ENCODE data around the gene GPR158. TPM values are rescaled to one million over a fixed set of nuclear protein-coding genes. Genes with fewer than 3 reads are reported as not detected.

Gene GPR158
- total and polyA plus RNA-seq, 7 donors: 0.01 to 0.19 (median 0.06) TPM; not detected in 4

DNA sequence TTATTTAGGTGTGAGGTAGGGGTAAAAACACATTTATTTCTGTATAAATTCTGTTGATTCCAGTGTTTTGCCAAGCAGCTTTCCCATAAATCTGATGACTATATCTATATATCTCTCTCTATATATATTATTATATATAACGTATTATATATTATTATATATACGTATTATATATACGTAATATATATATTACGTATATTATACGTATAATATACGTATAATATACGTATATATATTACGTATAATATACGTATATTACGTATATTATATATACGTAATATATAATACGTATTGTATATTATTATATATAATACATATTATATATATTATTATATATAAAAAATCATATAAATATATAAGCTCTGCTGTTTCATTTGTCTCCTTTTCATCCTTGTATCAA is 163.5 kb downstream of the GPR158 start:
- DNase-seq (no peak), ATAC-seq (no peak)
- 93 to 96% (median 94%) methylated on average over 12 of the region's 12 CpGs for WGBS, 3 donors
- Histone ChIP-seq H3K27ac (no peak overlapping the region), H3K4me1 (no peaks in the 10 kb centered on the region), H3K4me3 (no peak overlapping the region), H3K27me3 (ENCODE audit: insufficient read depth in 3 of 3, low read length in 2 of 3) (no peaks in the 10 kb centered on the region), H3K36me3 (ENCODE audit: insufficient read depth in 1 of 2, low read depth in 1 of 2) (no peaks in the 10 kb centered on the region), H3K9me3 (no peaks in the 10 kb centered on the region)
- intact Hi-C loops (cut with DNase I): no loop called here
- TF ChIP-seq CTCF (IDR thresholded peaks at IDR 0.05): no peak

DNA sequence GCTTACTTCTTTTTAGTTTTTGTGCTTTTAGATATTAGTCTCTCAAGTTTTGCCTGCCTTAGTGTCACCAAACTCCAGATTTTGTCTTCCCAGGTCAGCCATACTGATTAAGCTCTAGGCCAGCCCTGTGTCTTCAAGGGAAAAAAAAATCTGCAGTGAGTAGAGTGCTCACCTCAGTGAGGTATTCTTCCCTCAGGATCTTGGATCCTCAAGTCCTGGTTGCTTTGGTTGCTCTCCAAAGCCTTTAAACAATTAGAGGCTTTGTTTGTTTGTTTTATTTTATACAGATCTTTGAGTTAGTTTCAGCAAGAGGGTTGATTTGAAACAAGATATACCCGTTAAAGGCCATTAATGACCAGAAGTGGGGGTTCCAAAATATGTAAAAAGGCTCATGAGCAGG is 165.2 kb downstream of the GPR158 start:
- Histone ChIP-seq H3K4me1 (no peaks in the 10 kb centered on the region), H3K27me3 (ENCODE audit: insufficient read depth in 3 of 3, low read length in 2 of 3) (no peaks in the 10 kb centered on the region), H3K36me3 (ENCODE audit: insufficient read depth in 1 of 2, low read depth in 1 of 2) (no peaks in the 10 kb centered on the region), H3K27ac (no peak overlapping the region), H3K9me3 (no peaks in the 10 kb centered on the region), H3K4me3 (no peak overlapping the region)
- no peak for DNase-seq
- intact Hi-C loops (cut with DNase I): no loop called here
- no peak for TF ChIP-seq CTCF (IDR thresholded peaks at IDR 0.05)
- 52 to 55% (median 54%) methylated on average over 1 of the region's 1 CpG for WGBS, 3 donors
- ATAC-seq: no peak

DNA sequence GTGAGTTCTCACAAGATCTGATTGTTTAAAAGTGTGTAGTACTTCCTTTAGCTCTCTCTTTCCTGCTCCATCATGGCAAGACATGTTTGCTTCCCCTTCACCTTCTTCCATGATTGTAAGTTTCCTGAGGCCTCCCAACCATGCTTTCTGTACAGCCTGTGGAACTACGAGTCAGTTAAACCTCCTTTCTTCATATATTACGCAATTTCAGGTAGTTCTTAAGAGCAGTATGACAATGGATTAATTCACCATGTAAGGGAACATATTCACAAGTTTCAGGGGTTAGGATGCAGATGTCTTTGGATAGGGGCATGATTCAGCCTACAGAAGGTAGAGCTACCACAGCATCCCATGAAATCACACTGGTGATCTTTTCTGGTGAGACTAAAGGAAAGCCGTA is 174.7 kb downstream of the GPR158 start:
- intact Hi-C loops (cut with DNase I): no loop called here
- ATAC-seq: no peak

DNA sequence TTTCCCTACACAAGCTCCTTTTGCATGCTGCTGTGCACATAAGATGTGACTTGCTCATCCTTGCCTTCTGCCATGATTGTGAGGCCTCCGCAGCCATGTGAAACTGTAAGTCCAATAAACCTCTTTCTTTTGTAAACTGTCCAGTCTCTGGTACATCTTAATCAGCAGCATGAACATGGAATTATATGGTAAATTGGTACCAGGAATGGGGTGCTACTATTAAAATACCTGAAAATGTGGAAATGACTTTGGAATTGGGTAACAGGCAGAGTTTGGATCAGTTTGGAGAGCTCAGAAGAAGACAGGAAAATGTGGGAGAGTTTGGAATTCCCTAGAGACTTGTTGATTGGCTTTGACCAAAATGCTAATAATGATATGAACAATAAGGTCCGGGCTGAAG is 181.8 kb downstream of the GPR158 start:
- TF ChIP-seq CTCF (IDR thresholded peaks at IDR 0.05): no peak
- ATAC-seq (no peak), DNase-seq (no peak)
- no peak overlapping the region for H3K4me3 ChIP-seq
- H3K36me3 ChIP-seq (ENCODE audit: insufficient read depth in 1 of 2, low read depth in 1 of 2): no peaks in the 10 kb centered on the region
- no peak overlapping the region for H3K27ac ChIP-seq
- peaks cover 5% of the 10 kb centered on the region for H3K9me3 ChIP-seq
- no peaks in the 10 kb centered on the region for H3K27me3 ChIP-seq (ENCODE audit: insufficient read depth in 3 of 3, low read length in 2 of 3)
- WGBS, 3 donors: 89 to 91% (median 91%) methylated on average over 2 of the region's 2 CpGs
- intact Hi-C loops (cut with DNase I): no loop called here
- no peaks in the 10 kb centered on the region for H3K4me1 ChIP-seq

More for the DNA sequence above, 174.7 kb downstream of the GPR158 start:
- no peak for DNase-seq
- H3K36me3 ChIP-seq (ENCODE audit: insufficient read depth in 1 of 2, low read depth in 1 of 2): no peaks in the 10 kb centered on the region
- H3K27ac ChIP-seq: no peak overlapping the region
- H3K27me3 ChIP-seq (ENCODE audit: insufficient read depth in 3 of 3, low read length in 2 of 3): no peaks in the 10 kb centered on the region
- no peak overlapping the region for H3K4me3 ChIP-seq
- TF ChIP-seq CTCF (IDR thresholded peaks at IDR 0.05): no peak
- 82% methylated on average over 3 of the region's 3 CpGs for whole genome bisulfite sequencing, 3 donors
- no peaks in the 10 kb centered on the region for H3K9me3 ChIP-seq
- no peaks in the 10 kb centered on the region for H3K4me1 ChIP-seq

DNA sequence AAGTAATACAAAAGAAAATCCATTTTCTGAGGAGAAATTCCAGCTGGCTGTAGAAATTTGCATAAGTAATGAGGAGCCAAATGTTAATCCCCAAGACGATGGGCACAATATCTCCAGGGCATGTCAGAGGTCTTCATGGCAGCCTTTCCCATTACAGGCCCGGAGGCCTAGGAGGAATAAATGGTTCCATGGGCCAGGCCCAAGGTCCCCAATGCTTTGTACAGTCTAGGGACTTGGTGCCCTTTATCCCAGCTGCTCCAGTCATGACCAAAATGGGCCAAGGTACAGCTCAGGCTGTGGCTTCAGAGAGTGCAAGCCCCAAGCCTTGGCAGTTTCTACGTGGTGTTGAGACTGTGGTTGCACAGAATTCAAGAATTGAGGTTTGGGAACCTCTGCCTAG is 182.5 kb downstream of the GPR158 start:
- H3K4me1 ChIP-seq: no peaks in the 10 kb centered on the region
- no peak for DNase-seq
- intact Hi-C loops (cut with DNase I): no loop called here
- H3K4me3 ChIP-seq: no peak overlapping the region
- H3K36me3 ChIP-seq (ENCODE audit: insufficient read depth in 1 of 2, low read depth in 1 of 2): no peaks in the 10 kb centered on the region
- 66 to 68% (median 67%) methylated on average over 3 of the region's 3 CpGs for WGBS, 3 donors
- no peak for ATAC-seq
- H3K27me3 ChIP-seq (ENCODE audit: insufficient read depth in 3 of 3, low read length in 2 of 3): no peaks in the 10 kb centered on the region
- no peak for TF ChIP-seq CTCF (IDR thresholded peaks at IDR 0.05)
- peaks cover 5% of the 10 kb centered on the region for H3K9me3 ChIP-seq
- no peak overlapping the region for H3K27ac ChIP-seq

Data from psoas muscle (tissue), 8 donors.